ENCODE data around the gene SYCP2L. TPM values are rescaled to one million over a fixed set of nuclear protein-coding genes. Genes with fewer than 3 reads are reported as not detected.

Gene SYCP2L
- total and polyA plus RNA-seq, 10 of the 15 experiments (the other 5 are each of a cell fraction or from before 2014, with no cell fraction given): 0.03 to 0.12 (median 0.04) TPM; not detected in 7

- in situ Hi-C loops (cut with MboI): loop anchor here (5.0 kb wide), 3 partner anchors 113 to 623 kb away; no protein-coding TSS in a partner anchor
- ChIA-PET SMC1A (ENCODE audit: uncharacterized antibody, unreplicated experiment) (interaction anchor here (0.8 to 6.1 kb wide), 17 partner anchors 8 to 621 kb away, joined by 3 to 85 read pairs (median 4); no protein-coding TSS in a partner anchor), POLR2A (interaction anchor here (0.6 kb wide), 1 partner anchor 54 kb away, joined by 3 read pairs; no protein-coding TSS in a partner anchor), CTCF (interaction anchor here (0.6 to 5.5 kb wide), 50 partner anchors 8 to 627 kb away, joined by 3 to 114 read pairs (median 4); no protein-coding TSS in a partner anchor), RAD21 (ENCODE audit: unreplicated experiment) (interaction anchor here (0.8 to 3.6 kb wide), 14 partner anchors 8 to 623 kb away, joined by 3 to 50 read pairs (median 4); partner anchors contain the start of gene SMIM13)
- intact Hi-C loops (cut with micrococcal nuclease; ENCODE audit: unreplicated experiment): loop anchor here (1.0 to 5.0 kb wide), 4 partner anchors 115 to 621 kb away; no protein-coding TSS in a partner anchor
- H3K36me3 ChIP-seq (ENCODE audit: control insufficient read depth in 2 of 2, insufficient read depth in 2 of 2, low read length in 1 of 2): no peaks in the 10 kb centered on the region
- H3K4me2 ChIP-seq (ENCODE audit: control insufficient read depth, insufficient read depth): no peak overlapping the region
- H3K27me3 ChIP-seq (replicated peaks in 1 of 2; ENCODE audit: control insufficient read depth in 2 of 2, insufficient read depth in 2 of 2, low read length in 1 of 2): no peaks in the 10 kb centered on the region
- FAIRE-seq (peak; percentile 44), ATAC-seq (peak; percentile 99), DNase-seq (ENCODE audit: low read depth, low spot score) (peak; percentile 31)
- H4K20me1 ChIP-seq (ENCODE audit: control insufficient read depth, insufficient read depth): no peaks in the 10 kb centered on the region
- H3K9me3 ChIP-seq (replicated peaks; ENCODE audit: control insufficient read depth, insufficient read depth, low read length): no peaks in the 10 kb centered on the region; the same call in 2 of the 3 replicates
- no peak overlapping the region for H3K27ac ChIP-seq (ENCODE audit: control insufficient read depth, insufficient read depth)
- no peak overlapping the region for H3K9ac ChIP-seq (ENCODE audit: control insufficient read depth, insufficient read depth, low read length)
- H2AFZ ChIP-seq (ENCODE audit: control insufficient read depth, low read depth, low read length): no peak overlapping the region; the same call in none of the 2 replicates
- no peaks in the 10 kb centered on the region for H3K79me2 ChIP-seq (ENCODE audit: control insufficient read depth, insufficient read depth, low read length)
- no peak overlapping the region for H3K4me3 ChIP-seq
- TF ChIP-seq ATF7 (IDR thresholded peaks at IDR 0.05; ENCODE audit: low read depth): peak; percentile 85
- TF ChIP-seq RAD21 (IDR thresholded peaks at IDR 0.05; ENCODE audit: insufficient read depth, low read depth, low read length): peak; percentile 70
- peak; percentile 93 for TF ChIP-seq CREM (IDR thresholded peaks at IDR 0.05; ENCODE audit: low read depth)
- TF ChIP-seq CREB1 (IDR thresholded peaks at IDR 0.05; ENCODE audit: low read depth): peak; percentile 83
- no peak for TF ChIP-seq HSF1 (IDR thresholded peaks at IDR 0.05; ENCODE audit: low read depth, low read length)
- TF ChIP-seq CTCF (IDR thresholded peaks at IDR 0.05 in 2 of 3, conservative IDR thresholded peaks at IDR 0.05 in 1 of 3; ENCODE audit: control insufficient read depth in 2 of 3, extremely low read depth in 1 of 3, insufficient read depth in 1 of 3, low read depth in 3 of 3, low read length in 3 of 3): peak; percentile 89 to 97 (median 92)
- TF ChIP-seq YY1 (IDR thresholded peaks at IDR 0.05; ENCODE audit: low read depth, low read length): peak; percentile 95
- TF ChIP-seq KAT2A (conservative IDR thresholded peaks at IDR 0.05; ENCODE audit: control insufficient read depth, low read depth, low read length): no peak
- no peak for TF ChIP-seq SMARCA5 (IDR thresholded peaks at IDR 0.05)
- TF ChIP-seq SMC3 (IDR thresholded peaks at IDR 0.05; ENCODE audit: borderline replicate concordance, low read length): peak; percentile 95
- TF ChIP-seq NBN (IDR thresholded peaks at IDR 0.05): no peak
- TF ChIP-seq RELB (IDR thresholded peaks at IDR 0.05; ENCODE audit: low read depth): no peak
- TF ChIP-seq SREBF1 (IDR thresholded peaks at IDR 0.05; ENCODE audit: low read length): no peak
- 20% methylated on average over 15 of the region's 15 CpGs for WGBS (ENCODE audit: insufficient coverage, insufficient replicate concordance, low lambda C conversion rate, missing lambda C conversion rate)
- no TSS peak for BruUV-seq (replicated peaks)
- no peaks in the 10 kb centered on the region for H3K4me1 ChIP-seq (ENCODE audit: control insufficient read depth, insufficient read depth, low read length)
Observed at GRCh38 chr6:10954590-10955010, 67.7 kb downstream of the SYCP2L start.

Data from GM12878 (cell line).